Measurements from ENCODE around the gene PTBP3.
"Not testable (repeated sequence)": the region's sequence is repeated elsewhere in the genome, so short reads cannot be mapped to it uniquely, and the experiment has no call there.

DNA sequence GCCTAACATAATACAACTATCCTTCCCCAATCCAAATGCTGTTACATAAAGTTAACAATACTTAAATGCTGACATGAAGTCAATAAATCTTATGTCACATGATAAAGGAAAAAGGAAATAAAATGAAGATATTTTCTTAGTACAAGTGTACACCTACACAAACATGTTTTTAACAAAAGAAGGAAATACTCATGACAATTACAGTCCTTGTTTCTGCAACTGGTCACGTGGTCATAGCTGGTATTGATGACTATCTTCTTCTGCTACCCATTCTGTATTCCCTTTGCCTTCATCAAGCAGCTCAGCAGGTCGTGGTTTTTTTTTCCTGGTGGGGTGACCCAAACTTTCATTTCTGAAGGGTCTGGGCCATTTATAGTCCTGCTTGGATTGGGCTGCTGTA is 40.2 kb upstream of the PTBP3 start:
- not testable (repeated sequence) for TF ChIP-seq EZH2 (IDR thresholded peaks at IDR 0.05; ENCODE audit: borderline replicate concordance, low read length)
- TF ChIP-seq, protein P1, sequence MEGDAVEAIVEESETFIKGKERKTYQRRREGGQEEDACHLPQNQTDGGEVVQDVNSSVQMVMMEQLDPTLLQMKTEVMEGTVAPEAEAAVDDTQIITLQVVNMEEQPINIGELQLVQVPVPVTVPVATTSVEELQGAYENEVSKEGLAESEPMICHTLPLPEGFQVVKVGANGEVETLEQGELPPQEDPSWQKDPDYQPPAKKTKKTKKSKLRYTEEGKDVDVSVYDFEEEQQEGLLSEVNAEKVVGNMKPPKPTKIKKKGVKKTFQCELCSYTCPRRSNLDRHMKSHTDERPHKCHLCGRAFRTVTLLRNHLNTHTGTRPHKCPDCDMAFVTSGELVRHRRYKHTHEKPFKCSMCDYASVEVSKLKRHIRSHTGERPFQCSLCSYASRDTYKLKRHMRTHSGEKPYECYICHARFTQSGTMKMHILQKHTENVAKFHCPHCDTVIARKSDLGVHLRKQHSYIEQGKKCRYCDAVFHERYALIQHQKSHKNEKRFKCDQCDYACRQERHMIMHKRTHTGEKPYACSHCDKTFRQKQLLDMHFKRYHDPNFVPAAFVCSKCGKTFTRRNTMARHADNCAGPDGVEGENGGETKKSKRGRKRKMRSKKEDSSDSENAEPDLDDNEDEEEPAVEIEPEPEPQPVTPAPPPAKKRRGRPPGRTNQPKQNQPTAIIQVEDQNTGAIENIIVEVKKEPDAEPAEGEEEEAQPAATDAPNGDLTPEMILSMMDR (IDR thresholded peaks at IDR 0.05; ENCODE audit: low read length): not testable (repeated sequence)
